Inflammatory macrophage (primary cell): ENCODE data around the gene RIC8A.
"Not testable (repeated sequence)": the region's sequence is repeated elsewhere in the genome, so short reads cannot be mapped to it uniquely, and the experiment has no call there.

Source experiments
- DNase-seq, 2 donors: peaks; one replicate each; pipeline ENCODE4 v3.0.0-alpha.2; 2020 to 2022

RIC8A gene

DNA sequence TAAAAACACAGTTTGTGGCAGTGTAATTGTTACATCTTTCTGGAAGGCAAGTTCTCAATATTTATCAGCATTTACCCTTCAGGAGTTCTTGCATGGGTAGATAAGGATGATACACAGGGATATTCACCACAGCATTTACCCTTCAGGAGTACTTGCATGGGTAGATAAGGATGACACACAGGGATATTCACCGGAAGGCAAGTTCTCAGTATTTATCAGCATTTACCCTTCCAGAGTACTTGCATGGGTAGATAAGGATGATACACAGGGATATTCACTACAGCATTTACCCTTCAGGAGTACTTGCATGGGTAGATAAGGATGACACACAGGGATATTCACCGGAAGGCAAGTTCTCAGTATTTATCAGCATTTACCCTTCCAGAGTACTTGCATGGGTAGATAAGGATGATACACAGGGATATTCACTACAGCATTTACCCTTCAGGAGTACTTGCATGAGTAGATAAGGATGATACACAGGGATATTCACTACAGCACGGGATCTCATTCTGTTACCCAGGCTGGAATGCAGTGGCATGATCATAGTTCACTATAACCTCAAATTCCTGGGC is 13.2 kb downstream of the RIC8A start:
- DNase-seq, result not testable (repeated sequence)

- no peak for DNase-seq
These were observed 14.0 kb downstream of the RIC8A start for GRCh38 chr11:221539-221938.

DNA sequence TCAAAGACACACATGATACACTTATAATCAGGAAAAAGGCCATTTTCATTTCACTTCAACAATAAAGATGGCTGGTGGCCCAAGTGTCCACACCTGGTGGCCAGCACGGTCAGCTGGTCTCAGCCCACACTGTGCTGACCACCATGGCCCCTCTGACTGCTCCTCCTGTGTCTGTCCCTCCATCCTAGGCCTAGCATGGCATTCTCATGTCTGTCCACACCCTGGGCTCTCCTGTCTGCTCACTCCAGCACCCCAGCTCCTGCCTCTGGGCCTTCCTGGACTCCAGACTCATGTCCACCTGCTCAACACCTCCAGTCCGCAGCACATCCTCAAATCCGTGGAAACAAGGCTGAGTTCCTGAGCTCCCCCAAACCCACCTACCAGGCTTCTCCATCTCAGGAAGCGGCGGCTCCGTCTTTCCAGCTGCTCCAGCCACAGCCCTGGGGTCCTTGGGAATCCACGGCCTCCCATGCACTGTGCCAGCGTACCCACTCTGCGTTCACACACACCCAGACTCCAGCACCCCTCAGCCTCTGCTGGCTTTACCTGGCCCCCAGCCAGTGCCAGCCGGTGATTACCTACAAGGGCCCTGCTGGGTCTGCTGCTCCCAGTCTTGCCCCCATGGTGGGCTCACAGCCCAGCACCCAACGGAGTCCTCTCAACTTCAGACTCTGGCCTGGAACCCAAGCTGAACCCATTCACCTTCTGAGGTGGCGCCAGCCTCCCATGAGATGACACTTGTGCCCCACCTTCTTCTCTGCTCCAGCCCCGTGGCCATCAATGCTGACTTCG is 14.7 kb downstream of the RIC8A start:
- no peak for DNase-seq

GRCh38 chr11:223026-223789 is 15.7 kb downstream of the RIC8A start:
- DNase-seq, result no peak

DNA sequence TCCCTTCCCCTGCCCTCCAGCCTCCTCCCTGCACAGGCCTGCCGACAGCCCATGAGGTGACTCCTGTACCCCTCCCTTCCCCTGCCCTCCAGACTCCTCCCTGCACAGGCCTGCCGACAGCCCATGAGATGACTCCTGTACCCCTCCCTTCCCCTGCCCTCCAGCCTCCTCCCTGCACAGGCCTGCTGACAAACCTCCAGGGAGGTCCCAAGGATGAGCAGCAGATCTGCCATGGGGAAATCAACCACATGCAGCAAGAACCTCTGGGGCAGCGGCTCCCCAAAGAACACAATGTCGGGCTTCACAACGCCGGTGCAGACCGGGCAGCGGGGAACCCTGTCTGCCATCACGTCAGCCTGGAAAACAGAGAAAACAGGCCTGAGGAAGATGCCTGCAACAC is 16.4 kb downstream of the RIC8A start:
- DNase-seq, result no peak

DNA sequence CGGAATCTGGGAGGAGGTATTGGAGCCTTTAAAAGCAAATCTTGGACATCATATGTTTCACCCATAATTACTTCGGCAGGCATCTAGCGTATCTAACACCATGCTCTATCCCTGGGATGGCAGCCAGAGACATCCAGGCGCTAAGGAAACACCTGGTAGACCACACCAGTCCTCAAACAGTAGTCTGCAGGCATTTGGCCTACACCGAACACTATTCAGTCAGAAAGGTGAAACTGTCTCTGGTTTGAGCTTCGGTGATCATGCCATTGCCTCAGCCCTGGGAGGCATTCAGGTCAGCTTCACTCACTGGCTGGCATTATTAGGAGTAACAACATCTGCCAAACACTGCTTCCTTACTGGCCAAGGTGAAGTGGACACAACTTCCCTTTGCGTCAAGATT is 16.9 kb downstream of the RIC8A start:
- DNase-seq, result no peak

GRCh38 chr11:225734-226453 is 18.4 kb downstream of the RIC8A start:
- no peak for DNase-seq

DNA sequence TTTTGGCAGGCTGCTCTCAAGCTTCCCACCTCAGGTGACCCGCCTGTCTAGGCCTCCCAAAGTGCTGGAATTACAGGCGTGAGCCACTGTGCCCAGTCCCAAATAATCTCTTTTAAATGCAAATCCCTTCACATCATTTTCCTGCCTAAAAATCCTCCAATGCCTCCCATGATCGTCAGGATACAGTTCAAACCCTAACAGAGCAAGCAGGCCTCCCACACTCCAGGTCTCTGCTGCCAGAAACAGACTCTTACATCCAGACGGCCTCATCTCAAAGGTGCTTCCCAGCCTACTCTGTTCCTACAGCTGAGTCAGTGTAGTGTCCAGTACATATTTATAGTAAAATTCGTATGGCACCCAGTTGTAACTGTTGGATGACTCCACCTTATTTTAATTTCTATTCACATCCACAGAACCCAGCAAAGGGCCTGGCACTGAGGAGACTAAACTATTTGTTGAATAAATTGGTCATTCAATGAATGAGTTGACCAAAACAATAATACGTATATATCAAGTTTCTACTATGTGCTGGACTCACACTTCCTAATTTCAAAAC is 20.4 kb downstream of the RIC8A start:
- no peak for DNase-seq

GRCh38 chr11:230431-230830 is 22.9 kb downstream of the RIC8A start:
- no peak for DNase-seq

- DNase-seq, result no peak
These were observed 25.5 kb downstream of the RIC8A start for GRCh38 chr11:232783-233565.

GRCh38 chr11:235180-235579 is 27.7 kb downstream of the RIC8A start:
- DNase-seq, result no peak

DNA sequence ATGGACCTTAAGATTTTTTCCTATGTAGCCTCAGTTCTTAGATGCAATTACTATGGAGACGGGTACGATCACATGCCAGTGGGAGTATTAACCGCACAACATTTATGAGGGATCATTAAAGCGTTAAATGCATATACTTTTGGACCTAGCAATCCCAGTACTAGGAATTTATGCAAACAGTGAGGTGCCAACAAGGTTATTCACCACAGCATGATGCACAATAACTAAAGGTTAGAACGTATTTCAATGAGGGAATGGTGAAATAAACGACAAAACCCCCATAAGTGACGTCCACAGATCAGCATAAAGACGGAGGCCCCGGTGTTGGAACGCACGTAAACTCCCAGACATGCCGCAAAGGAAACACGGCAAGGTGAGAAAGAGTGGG is 28.1 kb downstream of the RIC8A start:
- no peak for DNase-seq

- DNase-seq, result peak; percentile 12 to 17
These were observed 28.7 kb downstream of the RIC8A start, which contains the start of gene SIRT3 for GRCh38 chr11:235997-236773. SIRT3 (minus strand) TSS chr11:236342; CDS start chr11:236328, 14 bp downstream.

DNA sequence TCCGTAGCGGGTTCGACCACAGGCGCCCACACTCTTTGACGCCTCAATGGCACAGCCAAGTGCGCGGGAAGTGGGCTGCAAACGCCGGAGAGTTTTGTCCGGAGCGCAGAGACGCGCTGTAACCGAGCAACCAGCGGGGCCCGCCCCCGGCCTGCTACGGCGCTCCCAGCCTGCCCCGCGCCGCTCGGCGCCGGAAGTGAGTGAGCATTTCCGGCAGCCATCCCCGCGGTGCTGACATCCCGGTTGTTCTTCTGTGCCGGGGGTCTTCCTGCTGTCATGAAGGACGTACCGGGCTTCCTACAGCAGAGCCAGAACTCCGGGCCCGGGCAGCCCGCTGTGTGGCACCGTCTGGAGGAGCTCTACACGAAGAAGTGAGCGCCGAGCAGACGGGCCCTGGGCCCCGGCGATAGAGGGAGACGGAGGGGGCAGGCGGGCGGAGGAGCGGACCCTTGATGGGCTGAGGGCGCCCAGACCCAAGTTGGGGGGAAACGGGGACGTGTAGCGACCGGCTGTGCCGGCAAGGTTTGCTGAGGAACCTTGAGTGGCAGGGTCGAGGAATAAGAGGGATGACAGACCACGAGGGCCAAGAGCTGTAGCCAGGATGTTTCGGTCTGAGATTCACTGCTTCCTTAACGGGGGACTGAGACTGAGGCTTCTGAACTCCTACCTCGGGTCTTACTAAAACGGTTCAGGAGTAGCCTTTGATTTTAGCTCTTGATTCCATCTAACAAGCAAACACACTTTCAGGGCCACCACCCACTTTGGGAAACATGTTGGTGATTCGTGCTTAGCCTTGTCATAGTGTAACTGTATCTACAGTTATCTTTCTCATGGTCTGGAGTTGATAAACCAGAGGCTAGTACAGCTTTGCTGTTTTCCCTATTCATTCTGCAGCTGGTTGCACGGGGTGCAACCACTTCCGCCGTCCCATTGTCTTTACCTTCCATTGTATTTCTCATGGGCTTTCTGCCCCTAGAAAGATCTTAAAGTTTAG is 29.6 kb downstream of the RIC8A start, which contains the start of gene PSMD13:
Gene PSMD13 (plus strand): TSS at position 203 of the 994 bp plus-strand sequence. CDS start 74 bp downstream, at position 277.
- DNase-seq, result peak; percentile 94 to 98

- not testable (repeated sequence) for DNase-seq
These were observed 30.8 kb downstream of the RIC8A start for GRCh38 chr11:238346-238745.

GRCh38 chr11:240315-240714 is 32.8 kb downstream of the RIC8A start:
- no peak for DNase-seq

DNA sequence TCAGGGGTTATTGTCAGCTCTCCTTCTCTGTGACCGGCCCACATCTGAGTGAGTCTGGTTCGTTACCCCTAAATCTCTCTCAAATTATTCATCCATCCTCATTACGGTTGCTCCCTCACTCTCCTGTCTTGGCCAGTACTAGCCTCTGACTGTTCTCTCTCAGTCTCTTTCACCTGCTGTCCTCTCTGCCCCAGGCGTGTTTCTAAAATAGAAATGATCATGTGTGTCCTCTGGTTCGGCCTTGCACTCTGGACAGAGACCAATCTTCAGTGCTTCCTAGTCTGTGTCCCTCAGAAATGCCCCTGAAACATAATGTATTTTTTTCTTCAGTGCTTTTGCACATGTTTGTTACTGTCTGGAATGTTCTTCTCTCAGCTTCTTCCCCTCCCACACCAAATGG is 34.1 kb downstream of the RIC8A start:
- DNase-seq, result no peak

DNA sequence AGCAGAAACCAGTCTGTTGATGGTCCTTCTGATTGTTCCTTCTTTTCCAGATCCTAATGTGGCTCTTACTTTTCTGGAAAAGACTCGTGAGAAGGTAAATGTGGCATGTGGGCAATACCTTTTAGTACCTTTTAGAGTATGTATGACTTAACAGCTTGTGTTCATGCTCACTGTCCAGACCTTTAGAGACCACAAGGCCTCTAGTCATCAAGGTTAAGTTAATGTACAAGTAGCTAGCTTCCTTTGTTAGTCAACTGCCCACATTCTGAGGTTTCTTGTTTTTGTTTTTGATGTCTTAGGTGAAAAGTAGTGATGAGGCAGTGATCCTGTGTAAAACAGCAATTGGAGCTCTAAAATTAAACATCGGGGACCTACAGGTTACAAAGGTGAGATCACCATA is 36.9 kb downstream of the RIC8A start:
- no peak for DNase-seq

DNA sequence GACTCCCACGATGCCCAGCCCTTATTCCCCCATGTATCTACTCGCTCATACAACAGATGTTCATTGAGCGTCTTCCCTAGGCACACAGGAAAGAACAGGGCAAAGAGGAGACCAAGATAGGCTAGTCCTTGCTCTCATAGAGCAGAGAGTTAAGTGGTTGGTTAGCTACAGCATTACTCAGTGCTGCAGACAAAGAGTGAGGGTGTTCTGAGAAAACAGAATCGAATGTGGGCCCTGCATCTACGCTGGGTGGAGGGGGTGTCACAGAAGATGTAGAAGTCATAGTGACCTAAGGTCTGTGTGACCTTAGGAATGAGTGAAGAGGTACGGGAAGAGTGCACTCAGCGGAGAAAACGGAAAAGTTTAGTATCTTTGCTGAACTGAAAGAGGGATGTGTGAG is 41.6 kb downstream of the RIC8A start:
- no peak for DNase-seq

- DNase-seq, result no peak
These were observed 42.8 kb downstream of the RIC8A start for GRCh38 chr11:250274-250673.
